ENCODE results near the gene DOCK9. TPM values are rescaled to one million over a fixed set of nuclear protein-coding genes. Genes with fewer than 3 reads are reported as not detected.

DOCK9 gene
- total RNA-seq, 2 donors from 2014 or later: 107 to 117 TPM

- TF ChIP-seq CTCF (IDR thresholded peaks at IDR 0.05): no peak
- no peak for TF ChIP-seq POLR2A (IDR thresholded peaks at IDR 0.05)
- no peak for TF ChIP-seq POLR2AphosphoS5 (IDR thresholded peaks at IDR 0.05)
- Histone ChIP-seq H3K4me1 (replicated peaks) (peaks cover 4% of the 10 kb centered on the region), H3K9me3 (no peaks in the 10 kb centered on the region), H3K27ac (no peak overlapping the region), H3K36me3 (peaks cover 0 to 6% of the 10 kb centered on the region in 2 donors), H3K4me3 (no peak overlapping the region), H3K27me3 (replicated peaks; ENCODE audit: insufficient read depth) (no peaks in the 10 kb centered on the region)
- 71% methylated on average over 6 of the region's 6 CpGs for WGBS
- intact Hi-C loops (cut with DNase I): no loop called here
- no peak for DNase-seq (ENCODE audit: low spot score)
These were observed 151.7 kb downstream of the DOCK9 start for GRCh38 chr13:98826146-98826545.

GRCh38 chr13:98825659-98826058, 152.2 kb downstream of the DOCK9 start:
- H3K4me3 ChIP-seq: no peak overlapping the region
- no peak overlapping the region for H3K27ac ChIP-seq
- H3K9me3 ChIP-seq: no peaks in the 10 kb centered on the region
- H3K4me1 ChIP-seq (replicated peaks): peaks cover 4% of the 10 kb centered on the region
- H3K27me3 ChIP-seq (replicated peaks; ENCODE audit: insufficient read depth): no peaks in the 10 kb centered on the region
- intact Hi-C loops (cut with DNase I): no loop called here
- no peak for DNase-seq (ENCODE audit: low spot score)
- H3K36me3 ChIP-seq: peaks cover 0 to 6% of the 10 kb centered on the region in 2 donors
- TF ChIP-seq CTCF (IDR thresholded peaks at IDR 0.05): no peak
- TF ChIP-seq POLR2A (IDR thresholded peaks at IDR 0.05): no peak
- TF ChIP-seq POLR2AphosphoS5 (IDR thresholded peaks at IDR 0.05): no peak
- whole genome bisulfite sequencing: 86% methylated on average over 8 of the region's 8 CpGs

GRCh38 chr13:98824376-98825160, 153.3 kb downstream of the DOCK9 start:
- Histone ChIP-seq H3K27ac (no peak overlapping the region), H3K27me3 (replicated peaks; ENCODE audit: insufficient read depth) (no peaks in the 10 kb centered on the region), H3K4me1 (replicated peaks) (peaks cover 4% of the 10 kb centered on the region), H3K4me3 (no peak overlapping the region), H3K36me3 (peaks cover 0 to 6% of the 10 kb centered on the region in 2 donors), H3K9me3 (no peaks in the 10 kb centered on the region)
- no peak for DNase-seq (ENCODE audit: low spot score)
- intact Hi-C loops (cut with DNase I): no loop called here
- WGBS: 66% methylated on average over 13 of the region's 13 CpGs
- no peak for TF ChIP-seq CTCF (IDR thresholded peaks at IDR 0.05)
- no peak for TF ChIP-seq POLR2A (IDR thresholded peaks at IDR 0.05)
- no peak for TF ChIP-seq POLR2AphosphoS5 (IDR thresholded peaks at IDR 0.05)

GRCh38 chr13:98823442-98823841, 154.4 kb downstream of the DOCK9 start:
- WGBS: 47% methylated on average over 5 of the region's 5 CpGs
- DNase-seq (ENCODE audit: low spot score): peak; percentile 29
- intact Hi-C loops (cut with DNase I): no loop called here
- Histone ChIP-seq H3K27ac (no peak overlapping the region), H3K27me3 (replicated peaks; ENCODE audit: insufficient read depth) (no peaks in the 10 kb centered on the region), H3K36me3 (peaks cover 0 to 6% of the 10 kb centered on the region in 2 donors), H3K4me1 (replicated peaks) (peaks cover 4% of the 10 kb centered on the region), H3K9me3 (no peaks in the 10 kb centered on the region), H3K4me3 (no peak overlapping the region)
- TF ChIP-seq POLR2A (IDR thresholded peaks at IDR 0.05) (no peak), POLR2AphosphoS5 (IDR thresholded peaks at IDR 0.05) (peak; percentile 50)

- H3K27me3 ChIP-seq (replicated peaks; ENCODE audit: insufficient read depth): no peaks in the 10 kb centered on the region
- DNase-seq (ENCODE audit: low spot score): no peak
- WGBS: 30% methylated on average over 3 of the region's 3 CpGs
- H3K9me3 ChIP-seq: no peaks in the 10 kb centered on the region
- H3K27ac ChIP-seq: no peak overlapping the region
- TF ChIP-seq POLR2AphosphoS5 (IDR thresholded peaks at IDR 0.05) (no peak), CTCF (IDR thresholded peaks at IDR 0.05) (no peak), POLR2A (IDR thresholded peaks at IDR 0.05) (no peak)
- peaks cover 4% of the 10 kb centered on the region for H3K4me1 ChIP-seq (replicated peaks)
- H3K36me3 ChIP-seq: peaks cover 0 to 6% of the 10 kb centered on the region in 2 donors
- intact Hi-C loops (cut with DNase I): no loop called here
- no peak overlapping the region for H3K4me3 ChIP-seq
These were observed 155.6 kb downstream of the DOCK9 start for GRCh38 chr13:98822225-98822606.

Measured in prostate gland (tissue), 2 donors.